PFSK-1 (cell line): ENCODE data around the gene ARL15.

ENCODE experiments used
- FOXP2 ChIP-seq: optimal IDR thresholded peaks from 2 replicates; pipeline ENCODE3; 2011; ENCODE audit warnings: borderline replicate concordance, control low read depth, inconsistent platforms; ENCODE audit not compliant: insufficient read depth; ENCODE audit errors: extremely low read length, extremely low read depth
- POLR2AphosphoS5 ChIP-seq: IDR thresholded peaks from 2 replicates; pipeline ENCODE4 v1.6.1; 2012; ENCODE audit warnings: low read depth, mild to moderate bottlenecking, control low read depth, low read length, moderate library complexity
- SIN3A ChIP-seq: IDR thresholded peaks from 2 replicates; pipeline ENCODE4 v1.6.1; 2012; ENCODE audit warnings: mild to moderate bottlenecking, low read length, moderate library complexity, borderline replicate concordance; ENCODE audit not compliant: insufficient read depth
- TAF1 ChIP-seq: IDR thresholded peaks from 2 replicates; pipeline ENCODE4 v1.6.1; 2012; ENCODE audit warnings: low read length, control low read depth, borderline replicate concordance; ENCODE audit not compliant: insufficient read depth
- TF ChIP-seq, protein P1 (sequence below), 2 experiments: IDR thresholded peaks; 2 replicates each; pipeline versions ENCODE4 v1.6.1 to v1.8.0; 2011 to 2012; ENCODE audit warnings: low read depth in 2 of 2, low read length in 2 of 2, control low read depth in 1 of 2, inconsistent platforms in 1 of 2, mild to moderate bottlenecking in 1 of 2, moderate library complexity in 1 of 2; ENCODE audit not compliant: insufficient read depth in 1 of 2

Gene ARL15

DNA sequence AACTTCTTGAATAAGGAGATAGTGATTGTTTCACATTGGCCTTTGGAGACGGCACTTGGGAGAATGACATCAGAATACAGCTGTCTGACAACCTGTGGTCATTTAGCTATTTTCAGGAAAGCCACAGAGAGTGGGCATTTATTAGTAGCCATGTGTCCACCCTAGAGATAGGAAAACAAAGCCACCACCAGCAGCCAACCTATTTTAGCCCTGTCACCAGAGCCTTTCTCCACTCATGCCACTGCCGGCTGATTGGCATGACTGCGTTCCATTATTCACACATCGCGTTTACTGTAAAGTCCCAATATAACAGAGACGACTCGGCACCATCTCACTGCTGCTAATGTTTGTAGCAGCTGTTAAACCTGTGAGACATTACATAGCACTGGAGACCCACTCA is 419.9 kb downstream of the ARL15 start:
- TF ChIP-seq FOXP2 (no peak), POLR2AphosphoS5 (no peak), TAF1 (no peak), SIN3A (no peak)
- TF ChIP-seq, protein P1, sequence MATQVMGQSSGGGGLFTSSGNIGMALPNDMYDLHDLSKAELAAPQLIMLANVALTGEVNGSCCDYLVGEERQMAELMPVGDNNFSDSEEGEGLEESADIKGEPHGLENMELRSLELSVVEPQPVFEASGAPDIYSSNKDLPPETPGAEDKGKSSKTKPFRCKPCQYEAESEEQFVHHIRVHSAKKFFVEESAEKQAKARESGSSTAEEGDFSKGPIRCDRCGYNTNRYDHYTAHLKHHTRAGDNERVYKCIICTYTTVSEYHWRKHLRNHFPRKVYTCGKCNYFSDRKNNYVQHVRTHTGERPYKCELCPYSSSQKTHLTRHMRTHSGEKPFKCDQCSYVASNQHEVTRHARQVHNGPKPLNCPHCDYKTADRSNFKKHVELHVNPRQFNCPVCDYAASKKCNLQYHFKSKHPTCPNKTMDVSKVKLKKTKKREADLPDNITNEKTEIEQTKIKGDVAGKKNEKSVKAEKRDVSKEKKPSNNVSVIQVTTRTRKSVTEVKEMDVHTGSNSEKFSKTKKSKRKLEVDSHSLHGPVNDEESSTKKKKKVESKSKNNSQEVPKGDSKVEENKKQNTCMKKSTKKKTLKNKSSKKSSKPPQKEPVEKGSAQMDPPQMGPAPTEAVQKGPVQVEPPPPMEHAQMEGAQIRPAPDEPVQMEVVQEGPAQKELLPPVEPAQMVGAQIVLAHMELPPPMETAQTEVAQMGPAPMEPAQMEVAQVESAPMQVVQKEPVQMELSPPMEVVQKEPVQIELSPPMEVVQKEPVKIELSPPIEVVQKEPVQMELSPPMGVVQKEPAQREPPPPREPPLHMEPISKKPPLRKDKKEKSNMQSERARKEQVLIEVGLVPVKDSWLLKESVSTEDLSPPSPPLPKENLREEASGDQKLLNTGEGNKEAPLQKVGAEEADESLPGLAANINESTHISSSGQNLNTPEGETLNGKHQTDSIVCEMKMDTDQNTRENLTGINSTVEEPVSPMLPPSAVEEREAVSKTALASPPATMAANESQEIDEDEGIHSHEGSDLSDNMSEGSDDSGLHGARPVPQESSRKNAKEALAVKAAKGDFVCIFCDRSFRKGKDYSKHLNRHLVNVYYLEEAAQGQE (IDR thresholded peaks at IDR 0.05; ENCODE audit: insufficient read depth in 1 of 2, low read depth in 2 of 2, low read length in 2 of 2), result no peak

DNA sequence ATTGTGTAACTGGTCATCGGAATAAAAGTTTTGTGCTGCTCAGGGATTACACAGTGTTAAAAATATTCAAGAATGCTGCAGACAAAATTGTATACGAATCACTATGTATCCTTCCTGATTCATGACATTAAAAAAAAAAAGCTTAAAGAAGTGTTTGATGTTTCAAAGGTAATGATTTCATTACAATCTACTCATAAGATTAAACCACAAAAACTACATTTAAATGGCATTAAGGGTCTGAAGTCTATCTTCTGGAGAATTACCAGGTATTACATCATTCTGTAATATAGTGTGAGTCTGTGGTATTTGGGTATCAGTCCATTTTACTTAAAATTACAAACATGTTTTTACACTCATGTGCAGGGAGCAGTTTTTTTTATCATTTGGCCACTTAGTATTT is 425.5 kb downstream of the ARL15 start:
- no peak for TF ChIP-seq SIN3A
- TF ChIP-seq POLR2AphosphoS5, result no peak
- no peak for TF ChIP-seq FOXP2
- TF ChIP-seq, protein P1 (IDR thresholded peaks at IDR 0.05; ENCODE audit: insufficient read depth in 1 of 2, low read depth in 2 of 2, low read length in 2 of 2), result no peak
- TF ChIP-seq TAF1, result no peak

DNA sequence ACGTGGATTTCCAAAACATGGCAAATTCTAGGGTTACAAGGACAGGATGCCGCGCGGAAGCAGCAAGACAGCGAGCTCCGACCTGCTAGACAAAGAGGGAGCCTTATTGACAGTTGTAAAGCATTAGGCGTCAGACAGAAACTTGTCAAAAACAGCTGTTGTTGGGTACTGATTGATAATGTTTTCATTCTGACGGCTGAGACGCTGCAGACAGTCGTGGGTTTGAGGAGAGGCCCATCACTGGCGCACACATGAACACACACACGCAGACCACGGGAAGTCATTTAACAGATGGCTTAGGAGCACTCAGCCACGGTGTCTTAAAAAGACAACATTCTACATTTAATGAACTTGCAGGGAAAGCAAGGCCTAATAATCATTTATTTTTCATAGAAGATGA is 426.0 kb downstream of the ARL15 start:
- TF ChIP-seq SIN3A (no peak), FOXP2 (no peak), POLR2AphosphoS5 (no peak), TAF1 (no peak)
- TF ChIP-seq, protein P1 (IDR thresholded peaks at IDR 0.05; ENCODE audit: insufficient read depth in 1 of 2, low read depth in 2 of 2, low read length in 2 of 2), result no peak

DNA sequence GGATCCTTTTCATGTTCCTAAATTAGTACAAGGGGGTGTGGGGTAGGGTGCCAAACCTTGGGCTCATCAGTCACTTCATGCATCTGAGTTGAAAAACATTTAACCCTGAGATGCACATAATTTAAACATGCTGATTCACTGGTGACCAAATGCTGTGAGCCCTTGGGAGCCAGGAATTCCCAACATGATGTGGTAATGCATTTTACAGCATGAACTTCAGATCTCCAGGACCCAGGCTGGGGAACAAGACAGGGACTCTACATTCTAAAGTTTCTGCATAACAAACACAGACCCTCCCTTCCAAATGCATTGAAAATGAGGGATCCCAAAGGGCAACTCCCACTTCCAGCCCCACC is 427.7 kb downstream of the ARL15 start:
- TF ChIP-seq POLR2AphosphoS5, result no peak
- TF ChIP-seq SIN3A, result no peak
- TF ChIP-seq, protein P1 (IDR thresholded peaks at IDR 0.05; ENCODE audit: insufficient read depth in 1 of 2, low read depth in 2 of 2, low read length in 2 of 2), result no peak
- TF ChIP-seq TAF1, result no peak
- no peak for TF ChIP-seq FOXP2
